HL-60 (cell line): ENCODE data around the gene TDRD1.

Experiments used
- DNase-seq, 2 experiments: peaks; one replicate each; pipeline ENCODE4 v3.0.0-alpha.2; 2010 to 2020; ENCODE audit warnings: low read depth in 1 of 2, low spot score in 1 of 2
- H3K27ac ChIP-seq: fragments of 250-450 bp; sonication (Bioruptor Pico); replicated peaks from 2 replicates; pipeline ENCODE4 v1.5.1; 2020; ENCODE audit warnings: mild to moderate bottlenecking, moderate library complexity
- H3K27me3 ChIP-seq: fragments of 250-450 bp; sonication (Bioruptor Pico); 2 replicates; pipeline ENCODE4 v1.5.1; 2021; ENCODE audit warnings: mild to moderate bottlenecking, moderate library complexity; ENCODE audit not compliant: insufficient read depth, poor library complexity, severe bottlenecking
- H3K4me3 ChIP-seq: replicated peaks from 2 replicates; pipeline ENCODE4 v1.5.1; 2011; ENCODE audit warnings: mild to moderate bottlenecking, control low read depth, low read length; ENCODE audit not compliant: insufficient read depth
- CTCF ChIP-seq: IDR thresholded peaks from one replicate; pipeline ENCODE4 v1.5.1; 2011; ENCODE audit warnings: low read length, control low read depth, inconsistent platforms; ENCODE audit not compliant: insufficient read depth
- GABPA ChIP-seq: IDR thresholded peaks from 2 replicates; pipeline ENCODE4 v1.6.1; 2012; ENCODE audit warnings: low read depth
- POLR2AphosphoS5 ChIP-seq: IDR thresholded peaks from 2 replicates; pipeline ENCODE4 v1.6.1; 2012; ENCODE audit warnings: low read depth
- REST ChIP-seq: IDR thresholded peaks from 2 replicates; pipeline ENCODE4 v1.6.1; 2012; ENCODE audit warnings: low read depth; ENCODE audit not compliant: insufficient replicate concordance
- SPI1 ChIP-seq: IDR thresholded peaks from 2 replicates; pipeline ENCODE4 v1.6.1; 2012; ENCODE audit warnings: low read depth, mild to moderate bottlenecking, borderline replicate concordance

TDRD1 gene

GRCh38 chr10:114245121-114245791, 66.1 kb downstream of the TDRD1 start:
- no peak overlapping the region for H3K27ac ChIP-seq
- H3K27me3 ChIP-seq = peaks cover 12% of the 10 kb centered on the region
- no peak overlapping the region for H3K4me3 ChIP-seq
- no peak for TF ChIP-seq CTCF
- TF ChIP-seq REST = no peak
- no peak for TF ChIP-seq GABPA
- no peak for TF ChIP-seq SPI1
- TF ChIP-seq POLR2AphosphoS5 = no peak
- no peak for DNase-seq

DNA sequence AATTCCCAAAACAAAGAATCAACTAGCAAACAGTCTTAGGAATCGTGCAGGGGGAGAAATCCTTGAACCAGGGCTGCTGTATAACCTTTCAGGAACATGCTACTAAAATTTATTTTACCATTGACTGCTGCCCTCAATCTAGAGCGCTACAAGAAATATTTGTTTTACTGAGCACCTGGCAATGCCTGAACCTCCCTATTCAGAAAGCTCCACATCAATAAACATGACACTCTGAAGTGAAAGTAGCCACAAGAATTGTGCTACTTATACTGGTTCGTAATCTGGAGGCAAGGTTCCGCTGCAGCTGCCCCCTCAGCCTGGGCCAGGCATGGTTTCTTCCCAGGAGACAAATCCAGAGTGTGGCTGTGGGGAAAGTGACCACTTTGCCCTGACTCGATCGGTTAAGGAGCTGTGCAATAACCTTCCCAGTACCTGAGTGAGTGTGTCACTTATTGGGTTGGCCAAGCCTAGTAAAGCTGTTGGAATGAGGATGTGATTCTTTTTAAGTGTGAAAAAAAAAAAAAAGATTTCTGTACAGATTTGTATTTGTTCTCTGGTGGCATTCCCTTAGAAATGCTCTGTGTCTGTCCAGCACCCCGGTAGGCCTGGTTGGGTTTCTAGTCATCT, 67.6 kb downstream of the TDRD1 start:
- H3K27me3 ChIP-seq = peaks cover 2% of the 10 kb centered on the region
- no peak for DNase-seq
- no peak overlapping the region for H3K4me3 ChIP-seq
- no peak overlapping the region for H3K27ac ChIP-seq
- TF ChIP-seq REST (no peak), CTCF (no peak), POLR2AphosphoS5 (no peak), GABPA (no peak), SPI1 (no peak)

DNA sequence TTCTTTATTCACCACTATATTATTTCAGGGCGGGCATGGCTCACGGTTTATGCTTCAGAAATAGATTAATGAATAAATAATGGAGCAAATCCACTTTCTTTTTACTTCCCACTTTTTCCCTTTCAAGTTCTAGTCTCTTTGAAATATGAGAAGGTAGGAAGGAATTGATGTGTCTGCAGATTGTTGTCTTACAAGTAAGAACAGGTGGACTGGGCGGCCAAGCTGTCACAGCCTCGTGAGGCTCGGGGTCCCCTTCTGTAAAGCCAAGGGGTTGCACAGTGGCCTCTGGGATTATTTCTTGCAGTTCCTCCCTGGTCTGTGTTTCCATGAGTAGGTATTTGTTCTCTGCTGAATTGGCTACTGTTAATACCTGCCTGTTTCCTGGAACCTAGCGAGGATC, 71.1 kb downstream of the TDRD1 start:
- no peak for DNase-seq
- TF ChIP-seq POLR2AphosphoS5 (no peak), SPI1 (no peak), CTCF (no peak), GABPA (no peak), REST (no peak)
- no peak overlapping the region for H3K27ac ChIP-seq
- H3K27me3 ChIP-seq = no peaks in the 10 kb centered on the region
- H3K4me3 ChIP-seq = no peak overlapping the region
